ENCODE data around the gene SPRR1A. TPM values are rescaled to one million over a fixed set of nuclear protein-coding genes. Genes with fewer than 3 reads are reported as not detected.

The SPRR1A gene
- total RNA-seq, 4 donors from 2014 or later: not detected

GRCh38 chr1:152982076-152982475 lies 1.8 kb upstream of the SPRR1A start:
- H3K36me3 ChIP-seq: no peaks in the 10 kb centered on the region
- ATAC-seq: no peak
- H3K27me3 ChIP-seq: no peaks in the 10 kb centered on the region
- H3K27ac ChIP-seq: no peak overlapping the region
- no peak overlapping the region for H3K4me3 ChIP-seq
- TF ChIP-seq, protein P1, sequence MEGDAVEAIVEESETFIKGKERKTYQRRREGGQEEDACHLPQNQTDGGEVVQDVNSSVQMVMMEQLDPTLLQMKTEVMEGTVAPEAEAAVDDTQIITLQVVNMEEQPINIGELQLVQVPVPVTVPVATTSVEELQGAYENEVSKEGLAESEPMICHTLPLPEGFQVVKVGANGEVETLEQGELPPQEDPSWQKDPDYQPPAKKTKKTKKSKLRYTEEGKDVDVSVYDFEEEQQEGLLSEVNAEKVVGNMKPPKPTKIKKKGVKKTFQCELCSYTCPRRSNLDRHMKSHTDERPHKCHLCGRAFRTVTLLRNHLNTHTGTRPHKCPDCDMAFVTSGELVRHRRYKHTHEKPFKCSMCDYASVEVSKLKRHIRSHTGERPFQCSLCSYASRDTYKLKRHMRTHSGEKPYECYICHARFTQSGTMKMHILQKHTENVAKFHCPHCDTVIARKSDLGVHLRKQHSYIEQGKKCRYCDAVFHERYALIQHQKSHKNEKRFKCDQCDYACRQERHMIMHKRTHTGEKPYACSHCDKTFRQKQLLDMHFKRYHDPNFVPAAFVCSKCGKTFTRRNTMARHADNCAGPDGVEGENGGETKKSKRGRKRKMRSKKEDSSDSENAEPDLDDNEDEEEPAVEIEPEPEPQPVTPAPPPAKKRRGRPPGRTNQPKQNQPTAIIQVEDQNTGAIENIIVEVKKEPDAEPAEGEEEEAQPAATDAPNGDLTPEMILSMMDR (IDR thresholded peaks at IDR 0.05): no peak
- TF ChIP-seq EP300 (IDR thresholded peaks at IDR 0.05) (no peak), POLR2A (IDR thresholded peaks at IDR 0.05) (no peak), POLR2AphosphoS5 (IDR thresholded peaks at IDR 0.05) (no peak)
- no peaks in the 10 kb centered on the region for H3K9me3 ChIP-seq
- H3K4me1 ChIP-seq: no peaks in the 10 kb centered on the region
- WGBS, 2 donors (ENCODE audit: low coverage in 1 of 2): 56 to 79% methylated on average over 3 to 4 of the region's 4 CpGs

DNA sequence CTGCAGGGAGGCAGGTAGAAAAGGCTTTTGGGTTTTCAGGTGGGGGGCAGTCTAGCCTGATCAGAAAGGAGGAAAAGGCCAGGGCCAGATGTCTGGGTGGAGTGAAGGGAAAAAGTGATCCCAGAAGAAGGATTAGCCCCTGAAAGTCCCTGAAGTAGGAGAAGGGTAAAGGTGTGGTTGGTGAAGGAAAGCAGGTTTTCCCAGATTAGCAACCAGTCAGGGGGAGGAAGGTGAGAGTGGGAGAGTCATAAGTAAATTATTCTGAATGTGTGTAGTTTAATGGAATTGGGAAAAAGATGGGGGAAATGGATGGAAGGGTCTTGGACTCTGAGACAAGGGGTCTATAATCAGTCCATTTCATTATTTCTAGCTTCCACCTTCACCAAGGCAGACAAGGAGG lies 647 bp upstream of the SPRR1A start:
- Histone ChIP-seq H3K27me3 (no peaks in the 10 kb centered on the region), H3K9me3 (no peaks in the 10 kb centered on the region)
- no peak for ATAC-seq

GRCh38 chr1:152986578-152986977 lies 2.7 kb downstream of the SPRR1A start:
- WGBS, 2 donors (ENCODE audit: low coverage in 1 of 2): 86 to 90% methylated on average over 2 of the region's 2 CpGs
- no peak for ATAC-seq
- no peaks in the 10 kb centered on the region for H3K27me3 ChIP-seq

More for the DNA sequence above, 647 bp upstream of the SPRR1A start:
- TF ChIP-seq EP300 (IDR thresholded peaks at IDR 0.05) (no peak), POLR2A (IDR thresholded peaks at IDR 0.05) (no peak), POLR2AphosphoS5 (IDR thresholded peaks at IDR 0.05) (no peak)
- TF ChIP-seq, protein P1 (IDR thresholded peaks at IDR 0.05): no peak
- Histone ChIP-seq H3K4me1 (no peaks in the 10 kb centered on the region), H3K4me3 (no peak overlapping the region), H3K27ac (no peak overlapping the region), H3K36me3 (no peaks in the 10 kb centered on the region)

DNA sequence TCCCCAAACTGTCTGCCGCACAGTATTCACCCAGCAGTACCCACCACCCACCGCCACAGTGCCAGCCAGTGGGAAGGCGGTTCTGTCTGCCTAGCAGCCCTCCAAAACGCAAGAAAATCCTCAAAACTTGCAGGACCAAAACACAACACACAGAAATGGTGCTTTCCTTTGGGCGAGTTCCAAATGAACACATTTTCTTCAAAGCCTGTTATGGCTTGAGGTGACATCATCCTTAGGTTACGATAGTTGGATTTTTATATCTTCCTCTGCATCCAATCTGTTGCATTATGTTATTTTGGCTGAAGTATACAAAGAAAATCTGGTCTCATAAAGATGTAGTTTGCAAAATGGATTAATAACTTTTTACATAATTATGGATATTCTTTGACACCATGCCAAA lies 9.3 kb downstream of the SPRR1A start:
- ATAC-seq: no peak
- peaks cover 0 to 18% (median 0%) of the 10 kb centered on the region in 3 donors for H3K9me3 ChIP-seq
- H3K4me3 ChIP-seq: no peak overlapping the region
- WGBS, 2 donors (ENCODE audit: low coverage in 1 of 2): 67 to 86% methylated on average over 1 to 3 of the region's 6 CpGs
- TF ChIP-seq POLR2AphosphoS5 (IDR thresholded peaks at IDR 0.05): no peak
- TF ChIP-seq EP300 (IDR thresholded peaks at IDR 0.05): no peak
- no peak for TF ChIP-seq POLR2A (IDR thresholded peaks at IDR 0.05)
- TF ChIP-seq, protein P1 (IDR thresholded peaks at IDR 0.05): no peak
- H3K27ac ChIP-seq: no peak overlapping the region
- no peaks in the 10 kb centered on the region for H3K27me3 ChIP-seq
- H3K36me3 ChIP-seq: no peaks in the 10 kb centered on the region
- no peaks in the 10 kb centered on the region for H3K4me1 ChIP-seq

More at GRCh38 chr1:152986578-152986977, 2.7 kb downstream of the SPRR1A start:
- TF ChIP-seq POLR2AphosphoS5 (IDR thresholded peaks at IDR 0.05) (no peak), POLR2A (IDR thresholded peaks at IDR 0.05) (no peak), EP300 (IDR thresholded peaks at IDR 0.05) (no peak)
- TF ChIP-seq, protein P1 (IDR thresholded peaks at IDR 0.05): no peak
- no peaks in the 10 kb centered on the region for H3K36me3 ChIP-seq
- no peaks in the 10 kb centered on the region for H3K4me1 ChIP-seq
- H3K27ac ChIP-seq: no peak overlapping the region
- H3K4me3 ChIP-seq: no peak overlapping the region
- H3K9me3 ChIP-seq: no peaks in the 10 kb centered on the region

DNA sequence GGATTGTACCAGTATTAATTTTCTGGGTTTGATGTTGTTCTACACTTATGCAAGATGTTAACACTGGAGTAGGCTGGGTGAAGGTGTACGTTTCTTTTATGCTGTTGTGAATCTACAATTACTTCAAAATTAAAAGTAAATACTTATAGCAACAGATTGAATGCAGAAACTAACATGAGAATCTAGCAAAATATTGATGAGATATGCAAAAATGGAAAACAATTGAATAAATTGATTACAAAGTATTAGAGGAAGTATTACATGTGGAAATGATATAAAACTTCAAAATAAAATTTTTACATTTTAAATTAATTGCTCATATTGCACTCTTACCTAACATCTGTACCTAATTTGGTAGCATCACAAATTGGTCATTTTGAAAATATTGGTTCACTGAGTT lies 12.0 kb downstream of the SPRR1A start:
- Histone ChIP-seq H3K9me3 (peaks cover 0 to 18% (median 0%) of the 10 kb centered on the region in 3 donors), H3K27ac (no peak overlapping the region), H3K4me1 (no peaks in the 10 kb centered on the region), H3K4me3 (no peak overlapping the region), H3K27me3 (no peaks in the 10 kb centered on the region), H3K36me3 (no peaks in the 10 kb centered on the region)
- WGBS, 2 donors (ENCODE audit: low coverage in 1 of 2): 35 to 41% methylated on average over 1 of the region's 1 CpG
- TF ChIP-seq POLR2A (IDR thresholded peaks at IDR 0.05) (no peak), POLR2AphosphoS5 (IDR thresholded peaks at IDR 0.05) (no peak), EP300 (IDR thresholded peaks at IDR 0.05) (no peak)
- TF ChIP-seq, protein P1 (IDR thresholded peaks at IDR 0.05): no peak
- no peak for ATAC-seq

All from gastroesophageal sphincter (tissue), 4 donors.